DND-41 (cell line): Measurements from ENCODE around the gene SNCB.

Source experiments
- ATAC-seq: fragments of 200-7000 bp; cut with Tn5 transposase; 3 replicates; pipeline ENCODE4 v1.9.1; 2021; ENCODE audit warnings: low read depth; ENCODE audit not compliant: insufficient read depth
- DNase-seq: peaks from one replicate; pipeline ENCODE4 v3.0.0-alpha.2; 2020
- H2AFZ ChIP-seq: 2 replicates; pipeline ENCODE4 v1.6.0; 2012; ENCODE audit warnings: low read depth, low read length
- H3K27ac ChIP-seq: 2 replicates; pipeline ENCODE4 v1.5.1; 2012; ENCODE audit warnings: low read length, inconsistent platforms
- H3K27me3 ChIP-seq: fragments of 200-600 bp; sonication (generic); 2 replicates; pipeline ENCODE4 v1.6.0; 2012; ENCODE audit warnings: low read length, mild to moderate bottlenecking, inconsistent platforms; ENCODE audit not compliant: insufficient read depth, poor library complexity
- H3K36me3 ChIP-seq: 2 replicates; pipeline ENCODE4 v1.5.1; 2012; ENCODE audit warnings: low read length, inconsistent platforms; ENCODE audit not compliant: insufficient read depth
- H3K4me1 ChIP-seq: 2 replicates; pipeline ENCODE4 v1.5.1; 2012; ENCODE audit warnings: mild to moderate bottlenecking, low read length; ENCODE audit not compliant: insufficient read depth
- H3K4me2 ChIP-seq: 2 replicates; pipeline ENCODE4 v1.6.0; 2012; ENCODE audit warnings: mild to moderate bottlenecking, moderate library complexity, low read length, inconsistent platforms; ENCODE audit not compliant: insufficient read depth
- H3K4me3 ChIP-seq, 2 experiments: fragments of 200-600 bp in 1 of 2; shearing (Covaris generic) in 1 of 2; 2 replicates each; pipeline ENCODE4 v1.5.1; 2012 to 2016; ENCODE audit warnings: inconsistent platforms in 2 of 2, low read length in 2 of 2, mild to moderate bottlenecking in 2 of 2, low read depth in 1 of 2, moderate library complexity in 1 of 2
- H3K79me2 ChIP-seq: 2 replicates; pipeline ENCODE4 v1.6.0; 2012; ENCODE audit warnings: low read length, inconsistent platforms; ENCODE audit not compliant: insufficient read depth
- H3K9ac ChIP-seq: 2 replicates; pipeline ENCODE4 v1.6.0; 2012; ENCODE audit warnings: low read depth, mild to moderate bottlenecking, inconsistent platforms, low read length, moderate library complexity
- H3K9me3 ChIP-seq: 2 replicates; pipeline ENCODE4 v1.5.1; 2012; ENCODE audit warnings: low read length, moderate library complexity, mild to moderate bottlenecking, inconsistent platforms; ENCODE audit not compliant: insufficient read depth, severe bottlenecking
- H4K20me1 ChIP-seq: 2 replicates; pipeline ENCODE4 v1.6.0; 2012; ENCODE audit warnings: low read length; ENCODE audit not compliant: insufficient read depth
- EZH2 ChIP-seq: IDR thresholded peaks from 3 replicates; pipeline ENCODE4 v1.6.1; 2012; ENCODE audit warnings: borderline replicate concordance, low read depth, mild to moderate bottlenecking, moderate library complexity, low read length, inconsistent platforms; ENCODE audit not compliant: severe bottlenecking
- TF ChIP-seq, protein P1 (sequence below): IDR thresholded peaks from 2 replicates; pipeline ENCODE4 v1.5.1; 2012; ENCODE audit warnings: borderline replicate concordance, low read length, moderate library complexity, mild to moderate bottlenecking; ENCODE audit not compliant: poor library complexity, severe bottlenecking; ENCODE audit errors: extremely low read depth

Gene SNCB

DNA sequence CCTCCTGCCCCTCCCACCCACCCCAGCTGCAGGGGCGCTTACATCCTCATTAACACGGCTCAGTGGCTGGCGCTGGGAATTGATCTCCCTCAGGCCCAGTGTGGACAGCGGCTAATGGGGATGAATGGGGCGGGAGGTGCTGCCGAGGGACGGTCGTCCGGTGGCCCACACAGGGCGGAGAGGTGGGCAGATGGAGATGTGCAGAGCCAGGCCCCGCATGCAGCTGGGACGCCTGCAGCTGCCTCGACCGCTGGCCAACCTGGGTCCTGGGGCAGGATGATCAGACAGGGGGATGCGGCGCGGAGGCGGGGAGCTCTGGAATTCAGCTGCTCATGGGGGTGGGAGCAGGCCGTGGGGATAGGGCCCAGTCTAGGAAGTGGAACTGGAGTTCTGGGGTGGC lies 34.6 kb upstream of the SNCB start:
- Histone ChIP-seq H3K36me3 (no peaks in the 10 kb centered on the region), H3K27ac (no peak overlapping the region), H4K20me1 (peaks cover 6% of the 10 kb centered on the region; the same call in 1 of the 2 replicates), H2AFZ (no peak overlapping the region), H3K4me3 (no peak overlapping the region), H3K4me1 (peaks cover 8% of the 10 kb centered on the region), H3K9me3 (no peaks in the 10 kb centered on the region), H3K4me2 (no peak overlapping the region), H3K79me2 (no peaks in the 10 kb centered on the region), H3K9ac (no peak overlapping the region), H3K27me3 (peaks cover under 1% of the 10 kb centered on the region)
- no peak for TF ChIP-seq EZH2
- TF ChIP-seq, protein P1, sequence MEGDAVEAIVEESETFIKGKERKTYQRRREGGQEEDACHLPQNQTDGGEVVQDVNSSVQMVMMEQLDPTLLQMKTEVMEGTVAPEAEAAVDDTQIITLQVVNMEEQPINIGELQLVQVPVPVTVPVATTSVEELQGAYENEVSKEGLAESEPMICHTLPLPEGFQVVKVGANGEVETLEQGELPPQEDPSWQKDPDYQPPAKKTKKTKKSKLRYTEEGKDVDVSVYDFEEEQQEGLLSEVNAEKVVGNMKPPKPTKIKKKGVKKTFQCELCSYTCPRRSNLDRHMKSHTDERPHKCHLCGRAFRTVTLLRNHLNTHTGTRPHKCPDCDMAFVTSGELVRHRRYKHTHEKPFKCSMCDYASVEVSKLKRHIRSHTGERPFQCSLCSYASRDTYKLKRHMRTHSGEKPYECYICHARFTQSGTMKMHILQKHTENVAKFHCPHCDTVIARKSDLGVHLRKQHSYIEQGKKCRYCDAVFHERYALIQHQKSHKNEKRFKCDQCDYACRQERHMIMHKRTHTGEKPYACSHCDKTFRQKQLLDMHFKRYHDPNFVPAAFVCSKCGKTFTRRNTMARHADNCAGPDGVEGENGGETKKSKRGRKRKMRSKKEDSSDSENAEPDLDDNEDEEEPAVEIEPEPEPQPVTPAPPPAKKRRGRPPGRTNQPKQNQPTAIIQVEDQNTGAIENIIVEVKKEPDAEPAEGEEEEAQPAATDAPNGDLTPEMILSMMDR: no peak
- no peak for ATAC-seq
- no peak for DNase-seq

GRCh38 chr5:176664479-176664878 lies 34.1 kb upstream of the SNCB start:
- H3K27me3 ChIP-seq: no peaks in the 10 kb centered on the region
- no peak overlapping the region for H3K4me3 ChIP-seq
- H3K9me3 ChIP-seq: no peaks in the 10 kb centered on the region
- H2AFZ ChIP-seq: no peak overlapping the region
- H3K27ac ChIP-seq: no peak overlapping the region
- H3K4me1 ChIP-seq: peaks cover 10% of the 10 kb centered on the region
- no peak overlapping the region for H3K9ac ChIP-seq
- no peak for ATAC-seq
- DNase-seq: no peak
- H3K79me2 ChIP-seq: no peaks in the 10 kb centered on the region
- H3K4me2 ChIP-seq: no peak overlapping the region
- TF ChIP-seq, protein P1: no peak
- TF ChIP-seq EZH2: no peak
- peaks cover 6% of the 10 kb centered on the region; the same call in 1 of the 2 replicates for H4K20me1 ChIP-seq
- no peaks in the 10 kb centered on the region for H3K36me3 ChIP-seq

DNA sequence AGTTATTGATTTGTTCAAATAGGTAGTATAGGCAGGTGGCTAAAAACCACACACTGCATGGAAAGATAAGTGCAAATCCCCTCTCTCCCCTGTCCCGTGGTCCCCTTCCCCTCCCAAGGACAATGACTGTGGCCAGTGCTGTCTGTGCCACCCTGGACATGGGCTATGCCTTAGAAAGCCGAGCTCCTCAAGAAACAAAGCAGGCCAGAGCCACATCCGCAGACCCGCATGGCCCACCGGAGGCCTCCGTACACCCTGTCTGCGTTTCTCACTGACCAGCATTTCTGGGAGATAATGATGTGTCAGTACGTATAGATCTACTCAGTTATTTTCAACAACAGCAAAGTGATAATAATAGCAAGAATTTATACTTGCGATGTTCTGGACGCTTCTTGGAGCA lies 33.2 kb upstream of the SNCB start:
- no peak for TF ChIP-seq EZH2
- TF ChIP-seq, protein P1: no peak
- no peak overlapping the region for H3K9ac ChIP-seq
- H4K20me1 ChIP-seq: peaks cover 7% of the 10 kb centered on the region; the same call in 1 of the 2 replicates
- no peak for ATAC-seq
- H3K36me3 ChIP-seq: no peaks in the 10 kb centered on the region
- H3K4me2 ChIP-seq: no peak overlapping the region
- no peaks in the 10 kb centered on the region for H3K9me3 ChIP-seq
- H3K27me3 ChIP-seq: no peaks in the 10 kb centered on the region
- no peak for DNase-seq
- no peak overlapping the region for H3K27ac ChIP-seq
- H3K4me1 ChIP-seq: peaks cover 19% of the 10 kb centered on the region
- no peak overlapping the region for H3K4me3 ChIP-seq
- H2AFZ ChIP-seq: no peak overlapping the region
- no peaks in the 10 kb centered on the region for H3K79me2 ChIP-seq
